IMR-90 (cell line): ENCODE data around the gene STRIP2. TPM values are rescaled to one million over a fixed set of nuclear protein-coding genes. Genes with fewer than 3 reads are reported as not detected.

ENCODE experiments used
- ATAC-seq: fragments of 200-7000 bp; cut with Tn5 transposase; 2 replicates; pipeline ENCODE4 v1.9.1; 2020; ENCODE audit warnings: low read depth, mild to moderate bottlenecking, moderate library complexity
- BruUV-seq: library from RNA; stranded (reverse); fragments of 400-500 nt; replicated peaks from 2 replicates; lab custom pipeline; 2021; lab: Mats Ljungman, UMichigan
- CTCF ChIA-PET: fragments of 300-600 bp; formaldehyde crosslinking; extraction: SDS; loops from one replicate; lab custom pipeline; 2021; ENCODE audit warnings: antibody characterized with exemption; lab: Yijun Ruan, JAX
- POLR2A ChIA-PET: fragments of 300-600 bp; sonication (Branson Sonifier 250); formaldehyde crosslinking; loops from one replicate; lab custom pipeline; 2022; ENCODE audit warnings: antibody characterized with exemption; ENCODE audit not compliant: unreplicated experiment; lab: Charles Lee
- DNase-seq: peaks from one replicate; pipeline ENCODE4 v3.0.0; 2013
- H2AFZ ChIP-seq: replicated peaks from 2 replicates; pipeline ENCODE3; 2013; ENCODE audit warnings: low read length, mild to moderate bottlenecking; ENCODE audit not compliant: poor library complexity
- H2AK5ac ChIP-seq: 2 replicates; pipeline ENCODE4 v1.6.1; 2013; ENCODE audit warnings: low read depth, low read length, inconsistent platforms
- H2AK9ac ChIP-seq: replicated peaks from 2 replicates; pipeline ENCODE3; 2013; ENCODE audit warnings: mild to moderate bottlenecking, low read depth, low read length, moderate library complexity; ENCODE audit not compliant: poor library complexity
- H2BK120ac ChIP-seq: 2 replicates; pipeline ENCODE4 v1.6.1; 2013; ENCODE audit warnings: low read depth, low read length, inconsistent platforms
- H2BK15ac ChIP-seq: 3 replicates; pipeline ENCODE4 v1.6.1; 2013; ENCODE audit warnings: low read depth, low read length, inconsistent platforms
- H2BK20ac ChIP-seq: 2 replicates; pipeline ENCODE4 v1.6.1; 2013; ENCODE audit warnings: low read depth, mild to moderate bottlenecking, inconsistent platforms, low read length, moderate library complexity
- H2BK5ac ChIP-seq: 2 replicates; pipeline ENCODE4 v1.6.1; 2013; ENCODE audit warnings: mild to moderate bottlenecking, low read depth, low read length, inconsistent platforms; ENCODE audit not compliant: poor library complexity, severe bottlenecking
- H3K14ac ChIP-seq: replicated peaks from 2 replicates; pipeline ENCODE4 v1.6.1; 2013; ENCODE audit warnings: low read depth, low read length, inconsistent platforms
- H3K18ac ChIP-seq: 2 replicates; pipeline ENCODE4 v1.6.1; 2013; ENCODE audit warnings: low read depth, low read length, control low read depth
- H3K23ac ChIP-seq: 2 replicates; pipeline ENCODE4 v1.6.1; 2013; ENCODE audit warnings: low read depth, low read length, inconsistent platforms
- H3K27ac ChIP-seq: 2 replicates; pipeline ENCODE4 v1.5.1; 2013; ENCODE audit warnings: mild to moderate bottlenecking, control low read depth, low read length; ENCODE audit not compliant: insufficient read depth
- H3K27me3 ChIP-seq: 2 replicates; pipeline ENCODE4 v1.6.1; 2013; ENCODE audit warnings: low read length; ENCODE audit not compliant: control insufficient read depth, insufficient read depth
- H3K36me3 ChIP-seq: 2 replicates; pipeline ENCODE4 v1.6.1; 2013; ENCODE audit warnings: low read length, mixed read lengths; ENCODE audit not compliant: control insufficient read depth, insufficient read depth
- H3K4ac ChIP-seq: 2 replicates; pipeline ENCODE4 v1.6.1; 2013; ENCODE audit warnings: low read depth, low read length, inconsistent platforms
- H3K4me1 ChIP-seq: 2 replicates; pipeline ENCODE4 v1.6.1; 2013; ENCODE audit warnings: low read length, mixed read lengths; ENCODE audit not compliant: control insufficient read depth, insufficient read depth
- H3K4me2 ChIP-seq: 2 replicates; pipeline ENCODE4 v1.6.1; 2013; ENCODE audit warnings: low read depth, mild to moderate bottlenecking, control low read depth, low read length, moderate library complexity
- H3K4me3 ChIP-seq: 2 replicates; pipeline ENCODE4 v1.5.1; 2013; ENCODE audit warnings: low read depth, mild to moderate bottlenecking, control low read depth, low read length, moderate library complexity; ENCODE audit not compliant: insufficient read depth
- H3K56ac ChIP-seq: 2 replicates; pipeline ENCODE4 v1.6.1; 2013; ENCODE audit warnings: low read length, inconsistent platforms; ENCODE audit not compliant: insufficient read depth; ENCODE audit errors: extremely low read depth
- H3K79me1 ChIP-seq, 2 experiments: 2 replicates each; pipeline ENCODE4 v1.6.1; 2013; ENCODE audit warnings: low read length in 2 of 2, inconsistent platforms in 1 of 2, low read depth in 1 of 2
- H3K9ac ChIP-seq: 2 replicates; pipeline ENCODE4 v1.6.1; 2013; ENCODE audit warnings: low read depth, low read length, control low read depth
- H3K9me1 ChIP-seq: 2 replicates; pipeline ENCODE4 v1.6.1; 2013; ENCODE audit warnings: low read length, inconsistent platforms; ENCODE audit not compliant: insufficient read depth
- H3K9me3 ChIP-seq: 2 replicates; pipeline ENCODE4 v1.6.1; 2013; ENCODE audit warnings: low read length; ENCODE audit not compliant: control insufficient read depth, insufficient read depth
- H4K20me1 ChIP-seq: 2 replicates; pipeline ENCODE4 v1.6.1; 2013; ENCODE audit warnings: low read length, inconsistent platforms; ENCODE audit not compliant: insufficient read depth
- H4K5ac ChIP-seq: 2 replicates; pipeline ENCODE4 v1.6.1; 2013; ENCODE audit warnings: mild to moderate bottlenecking, low read depth, low read length, control low read depth
- H4K8ac ChIP-seq, 2 experiments: 2 replicates each; pipeline ENCODE4 v1.6.1; 2013; ENCODE audit warnings: low read depth in 2 of 2, low read length in 2 of 2, control low read depth in 1 of 2, inconsistent platforms in 1 of 2
- H4K91ac ChIP-seq: 2 replicates; pipeline ENCODE4 v1.6.1; 2013; ENCODE audit warnings: low read depth, low read length, inconsistent platforms; ENCODE audit not compliant: insufficient read depth
- MXI1 ChIP-seq: IDR thresholded peaks from 2 replicates; pipeline ENCODE4 v1.6.1; 2012; ENCODE audit warnings: low read depth, mild to moderate bottlenecking, low read length, moderate library complexity, borderline replicate concordance
- POLR2A ChIP-seq: IDR thresholded peaks from 2 replicates; pipeline ENCODE4 v1.6.1; 2012; ENCODE audit warnings: mild to moderate bottlenecking, low read depth, low read length
- WGBS, 2 experiments: methylation state at CpG; one replicate each; pipeline versions ENCODE4 v1.1.5 to v1.1.7; 2013; ENCODE audit warnings: missing lambda C conversion rate in 2 of 2; ENCODE audit not compliant: insufficient read length in 1 of 2; ENCODE audit errors: extremely low coverage in 2 of 2; 5-methylcytosine and 5-hydroxymethylcytosine counted together
- dilution Hi-C: fragments of 300-500 bp; cut with HindIII; formaldehyde crosslinking; loops from one replicate; pipeline ENCODE4 v1.14.3; 2018; ENCODE audit warnings: low sequenced_read_pairs; ENCODE audit not compliant: unreplicated experiment
- in situ Hi-C: fragments of 300-500 bp; cut with MboI; formaldehyde crosslinking; loops from 3 replicates; pipeline ENCODE4 v1.14.3; 2019; ENCODE audit warnings: low sequenced_read_pairs, inconsistent platforms, mixed read lengths
- intact Hi-C: fragments of 100-400 bp; cut with micrococcal nuclease; formaldehyde crosslinking; loops from 2 replicates; pipeline ENCODE4 v1.10.0; 2022
- polyA plus RNA-seq, 3 experiments: library from polyadenylated mRNA; depleted of rRNA; stranded (reverse); fragments of >200 nt; gene quantifications; 2 replicates each; pipeline ENCODE4 v1.2.3, GENCODE V29; 2012; ENCODE audit warnings: low replicate concordance in 1 of 3
- total RNA-seq: library from RNA; depleted of rRNA; stranded (reverse); fragments of >200 nt; gene quantifications from 2 replicates; pipeline ENCODE4 v1.2.3, GENCODE V29; 2012

The STRIP2 gene
- total and polyA plus RNA-seq, 2 of the 4 experiments (the other 2 are of a cell fraction): 1.8 to 3.0 TPM

GRCh38 chr7:129522088-129522970 lies 88.1 kb downstream of the STRIP2 start:
- H3K56ac ChIP-seq: no peak overlapping the region
- H3K79me1 ChIP-seq: no peaks in the 10 kb centered on the region
- WGBS, 2 experiments: 58% methylated on average over 18 of the region's 30 CpGs; no CpG with 5 or more reads in 1 of the 2 experiments
- H2BK5ac ChIP-seq: no peak overlapping the region
- H2AK9ac ChIP-seq: peak overlapping the region; percentile 42
- dilution Hi-C loops: no loop called here
- no peak overlapping the region for H3K4me3 ChIP-seq
- no peak overlapping the region for H2AK5ac ChIP-seq
- TF ChIP-seq MXI1: peak; percentile 48; the same call in 1 of the 2 replicates
- TF ChIP-seq POLR2A: no peak
- no peak overlapping the region for H3K4ac ChIP-seq
- H3K14ac ChIP-seq: no peak overlapping the region
- no peaks in the 10 kb centered on the region for H4K20me1 ChIP-seq
- H3K18ac ChIP-seq: no peak overlapping the region
- intact Hi-C loops: no loop called here
- no peak overlapping the region for H3K9ac ChIP-seq
- H2AFZ ChIP-seq: no peak overlapping the region
- no peak overlapping the region; the same call in 1 of the 2 replicates for H3K4me2 ChIP-seq
- CTCF ChIA-PET: no interaction called here
- no peak overlapping the region for H3K27ac ChIP-seq
- no peak overlapping the region for H3K23ac ChIP-seq
- H4K5ac ChIP-seq: no peak overlapping the region
- DNase-seq: no peak
- H3K36me3 ChIP-seq: no peaks in the 10 kb centered on the region
- in situ Hi-C loops: no loop called here
- no peaks in the 10 kb centered on the region for H3K9me1 ChIP-seq
- POLR2A ChIA-PET: no interaction called here
- no peak overlapping the region for H2BK120ac ChIP-seq
- ATAC-seq: peak; percentile 64
- no peaks in the 10 kb centered on the region for H3K9me3 ChIP-seq
- H4K8ac ChIP-seq: no peak overlapping the region
- H2BK20ac ChIP-seq: no peak overlapping the region
- BruUV-seq: no TSS peak
- H3K27me3 ChIP-seq: peaks cover 31% of the 10 kb centered on the region
- H2BK15ac ChIP-seq: no peak overlapping the region
- no peak overlapping the region for H4K91ac ChIP-seq
- no peaks in the 10 kb centered on the region for H3K4me1 ChIP-seq
